Liver (tissue), 3 donors: ENCODE results near the gene CBFA2T3.

Experiments used
- CTCF ChIP-seq: fragments of 150-350 bp; IDR thresholded peaks from 2 replicates; pipeline ENCODE4 v1.5.1; 2017; ENCODE audit warnings: improper control_type of control experiment, low read depth, low read length; ENCODE audit not compliant: missing input control
- MAX ChIP-seq: IDR thresholded peaks from 2 replicates; pipeline ENCODE4 v1.6.1; 2016; ENCODE audit warnings: antibody characterized with exemption
- SP1 ChIP-seq: IDR thresholded peaks from 2 replicates; pipeline ENCODE4 v1.6.1; 2018; ENCODE audit warnings: antibody characterized with exemption, mild to moderate bottlenecking
- ZBTB33 ChIP-seq: IDR thresholded peaks from 2 replicates; pipeline ENCODE4 v1.6.1; 2016; ENCODE audit warnings: antibody characterized with exemption
- donor health status: healthy.
- donor health status: healthy.

- TF ChIP-seq CTCF (no peak), SP1 (no peak), ZBTB33 (no peak), MAX (no peak)
These were observed 7.0 kb downstream of the CBFA2T3 start for GRCh38 chr16:88970050-88970449.
